Measurements from ENCODE around the gene DUSP11.

DNA sequence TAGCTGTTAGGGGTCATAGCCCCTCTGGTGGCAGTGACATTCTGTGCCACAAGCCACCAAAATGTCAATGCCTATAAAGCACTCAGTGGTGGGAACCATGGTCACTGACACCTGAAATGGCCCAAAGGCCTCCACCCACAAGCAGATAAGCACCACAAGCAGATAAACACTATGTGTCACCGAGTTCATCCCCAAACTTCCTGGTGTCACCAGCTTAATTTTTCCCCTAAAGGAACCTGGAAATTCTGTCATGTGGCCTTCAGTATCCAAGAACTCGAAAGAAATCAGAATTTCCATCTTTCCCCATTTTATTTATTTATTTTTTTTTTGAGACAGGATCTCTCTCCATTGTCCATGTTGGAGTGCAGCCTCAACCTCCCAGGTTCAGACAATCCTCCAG lies 39.1 kb downstream of the DUSP11 start:
- TF ChIP-seq TAF1 (IDR thresholded peaks at IDR 0.05; ENCODE audit: borderline replicate concordance, low read depth, low read length) (no peak), POLR2AphosphoS5 (IDR thresholded peaks at IDR 0.05; ENCODE audit: low read depth, low read length) (no peak)
